GDM1 (cell line): Measurements from ENCODE around the gene HDAC8.
"Not testable (repeated sequence)": the region's sequence is repeated elsewhere in the genome, so short reads cannot be mapped to it uniquely, and the experiment has no call there.

ENCODE experiments used
- DNase-seq: peaks from one replicate; lab custom pipeline; 2025; lab: John Stamatoyannopoulos, UW

Gene HDAC8

DNA sequence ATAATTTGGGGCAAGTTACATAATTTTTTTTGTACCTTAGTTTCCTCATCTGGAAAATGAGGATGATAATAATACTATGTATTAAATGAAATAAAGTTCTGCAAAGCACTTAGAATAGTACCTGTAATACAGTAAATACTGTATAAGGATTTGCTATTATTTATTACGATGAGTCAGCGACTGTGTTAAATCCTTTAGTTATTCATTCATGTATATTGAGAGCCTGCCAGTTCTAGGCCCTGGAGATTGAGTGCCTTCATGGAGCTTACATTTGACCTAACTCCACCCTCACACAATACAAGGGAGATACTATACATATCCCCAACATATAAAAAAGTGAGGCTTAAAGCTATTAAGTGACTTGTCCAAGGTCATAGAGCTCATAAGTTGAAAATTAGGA, 199.9 kb downstream of the HDAC8 start:
- DNase-seq = no peak

DNA sequence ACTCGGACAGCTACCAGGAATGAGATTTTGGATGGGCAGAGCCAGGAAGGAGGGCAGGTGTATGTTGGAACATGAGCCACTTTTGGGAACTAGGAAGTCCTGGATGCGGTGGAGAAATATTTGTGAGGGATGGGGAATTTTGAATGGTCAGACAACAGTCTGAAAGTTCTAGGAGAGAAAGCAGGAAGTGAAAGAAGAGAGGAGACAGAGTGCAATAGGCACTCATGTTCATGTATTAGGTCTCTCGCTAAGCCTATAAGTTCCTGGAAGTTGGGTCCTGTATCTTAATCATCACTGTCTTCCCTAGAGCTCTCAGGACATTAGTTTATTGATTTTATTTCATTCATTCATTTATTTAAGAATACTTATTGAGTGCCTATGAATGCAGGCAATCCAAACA, 201.2 kb downstream of the HDAC8 start:
- no peak for DNase-seq

DNA sequence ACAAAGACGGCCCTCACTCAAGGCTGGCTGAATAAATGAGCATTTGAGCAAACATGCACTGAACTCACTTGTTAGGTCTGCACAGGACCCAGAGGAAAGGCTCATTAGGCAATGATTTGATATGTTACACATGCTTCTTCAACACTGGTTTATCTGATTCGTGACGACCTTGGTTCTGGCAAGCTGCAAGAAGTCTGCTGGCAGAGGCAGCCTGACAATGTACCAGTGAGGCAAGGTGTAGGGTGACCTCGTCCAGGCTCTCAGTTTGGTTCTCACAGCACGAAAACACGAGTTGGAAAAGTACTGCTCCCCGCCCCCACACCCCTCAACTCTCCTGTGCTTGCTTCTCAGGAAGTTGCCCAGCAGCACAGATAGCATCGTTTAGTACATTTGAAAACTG, 203.8 kb downstream of the HDAC8 start:
- no peak for DNase-seq

DNA sequence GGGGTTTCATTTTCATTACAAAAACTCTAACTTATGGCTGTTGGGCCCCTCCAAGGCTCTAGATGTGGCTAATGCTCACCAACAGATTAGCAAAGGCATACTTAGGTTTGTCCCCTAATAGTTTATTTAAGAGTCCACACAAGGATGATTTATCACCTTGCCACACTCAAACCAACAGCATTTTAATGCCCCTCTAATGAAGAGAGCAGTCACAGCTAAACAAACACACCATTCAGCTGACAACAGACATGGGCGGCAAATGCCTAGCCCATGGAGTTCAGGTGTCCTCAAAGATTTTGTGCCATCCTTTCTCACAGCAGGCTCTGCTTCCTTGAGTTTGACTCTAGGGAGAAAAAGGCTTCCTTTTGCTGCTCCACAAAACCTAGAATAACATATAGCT, 205.1 kb downstream of the HDAC8 start:
- no peak for DNase-seq

DNA sequence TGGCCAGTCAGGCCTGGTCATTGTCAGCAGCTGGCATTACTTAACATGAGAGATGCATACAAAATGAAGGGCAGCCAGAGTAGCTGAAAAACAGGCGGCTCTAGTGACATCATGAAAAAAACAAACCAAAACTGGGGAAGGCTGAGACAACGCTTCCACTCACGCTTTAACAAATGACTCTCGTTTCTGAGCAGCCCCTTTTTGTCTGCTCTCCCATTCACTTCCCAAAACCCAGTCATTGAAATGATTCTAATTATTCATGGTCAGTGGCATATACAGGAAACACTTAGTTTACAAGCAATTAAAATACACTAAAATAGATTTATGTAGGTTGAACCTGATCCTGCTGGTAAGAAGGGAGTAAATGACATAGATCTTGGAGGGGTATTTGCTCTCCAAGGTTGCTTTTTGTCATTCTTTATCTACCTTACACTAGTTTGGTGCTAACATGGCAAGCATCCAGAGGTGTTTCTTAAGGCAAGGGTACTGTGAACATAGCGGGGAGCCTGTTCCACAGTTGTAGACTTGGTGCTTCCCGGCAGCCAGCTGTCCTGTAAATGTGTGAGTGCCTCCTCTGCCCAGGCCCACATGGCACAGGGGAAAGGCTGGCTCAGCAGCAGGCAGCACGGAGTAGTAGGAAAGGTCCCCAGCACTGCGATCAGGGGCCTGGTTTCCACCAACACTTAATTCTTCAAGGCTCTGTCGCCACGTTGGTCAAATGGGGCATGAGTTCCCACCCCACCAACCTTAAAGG, 205.8 kb downstream of the HDAC8 start:
- DNase-seq = no peak

DNA sequence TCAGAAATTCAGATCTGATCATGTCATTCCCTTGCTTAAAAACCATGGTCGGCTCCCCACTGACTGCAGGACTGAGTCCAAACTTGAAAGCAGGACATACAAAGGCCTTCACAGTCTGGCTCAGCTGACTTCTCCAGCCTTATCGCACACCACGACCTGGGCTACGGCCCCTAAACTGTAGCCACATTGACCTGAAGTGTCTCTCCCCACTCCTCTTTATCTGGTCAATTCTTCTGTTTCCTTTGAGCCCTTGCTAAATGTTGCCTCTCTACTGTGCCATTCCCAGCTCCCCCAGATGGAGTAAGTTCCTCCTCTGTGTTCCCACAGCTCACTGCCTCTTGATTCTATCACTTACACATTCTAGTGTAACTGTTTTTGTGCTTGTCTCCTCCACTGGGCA, 206.5 kb downstream of the HDAC8 start:
- DNase-seq = no peak

DNA sequence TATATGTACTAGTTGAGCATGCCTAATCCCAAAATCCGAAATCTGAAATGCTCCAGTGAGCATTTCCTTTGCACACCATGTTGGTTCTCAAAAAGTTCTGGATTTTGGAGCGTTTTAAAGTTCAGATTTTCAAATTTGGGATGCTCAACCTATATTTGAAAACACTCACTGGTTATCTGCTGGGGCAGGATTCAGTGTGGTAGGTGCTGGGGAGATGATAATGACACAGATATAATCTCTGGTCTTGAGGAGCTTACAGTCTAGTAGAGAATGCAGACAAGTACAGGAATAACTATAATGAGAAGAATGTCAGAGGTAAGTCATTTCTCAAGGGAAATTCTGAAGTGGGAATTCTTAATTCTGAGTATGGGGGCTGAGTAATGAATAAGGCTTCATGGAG, 207.5 kb downstream of the HDAC8 start:
- no peak for DNase-seq

DNA sequence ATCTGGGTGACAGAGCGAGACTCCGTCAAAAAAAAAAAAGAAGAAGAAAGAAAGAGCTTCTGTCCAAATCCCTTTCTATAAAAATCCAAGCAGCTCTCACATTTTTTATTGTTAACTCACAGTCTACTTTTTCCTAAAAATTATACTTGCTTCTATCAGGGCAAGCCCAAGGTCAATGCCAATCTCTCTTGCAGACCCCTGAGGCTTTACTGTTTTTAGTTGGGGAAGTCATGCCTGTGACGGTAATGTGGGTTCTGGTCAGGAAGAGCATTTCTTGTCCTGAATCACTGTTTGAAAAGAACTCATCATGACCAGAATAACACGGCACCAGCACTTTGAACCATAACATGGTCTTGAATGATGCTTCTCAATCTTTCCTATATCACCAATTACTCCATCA, 212.3 kb downstream of the HDAC8 start:
- no peak for DNase-seq

DNA sequence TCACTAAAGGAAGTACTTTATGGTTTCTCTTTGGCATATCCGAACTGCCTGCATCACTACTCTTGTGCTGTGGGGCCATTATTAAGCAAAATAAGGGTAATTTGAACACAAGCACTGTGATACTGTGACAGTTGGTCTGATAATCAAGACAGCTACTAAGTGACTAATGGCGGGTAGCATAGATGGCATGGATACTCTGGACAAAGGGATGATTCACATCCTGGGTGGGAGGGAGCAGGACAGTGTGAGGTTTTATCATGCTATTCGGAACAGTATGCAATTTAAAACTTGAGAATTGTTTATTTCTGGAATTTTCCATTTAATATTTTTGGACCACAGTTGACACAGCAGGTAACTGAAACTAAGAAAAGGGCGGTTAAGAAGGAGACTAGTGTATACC, 214.3 kb downstream of the HDAC8 start:
- DNase-seq = no peak

DNA sequence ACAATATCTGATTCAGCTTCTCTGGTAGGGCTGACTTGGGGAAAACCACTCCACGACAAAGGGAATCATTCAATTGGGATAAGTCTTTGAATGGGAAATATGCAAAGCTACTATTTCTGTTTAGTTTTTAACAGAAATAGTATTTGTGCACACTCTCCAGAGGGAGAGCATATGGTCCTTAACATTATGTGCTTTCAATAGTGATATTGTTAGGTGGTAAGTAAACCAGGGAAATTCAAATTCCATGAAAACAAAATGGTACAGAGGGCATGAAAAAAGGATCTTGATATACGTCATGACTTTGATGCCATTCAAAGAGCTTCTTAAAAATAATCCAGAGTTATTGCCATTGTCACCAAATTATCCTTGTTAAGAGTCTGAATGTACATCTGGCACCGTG, 219.9 kb downstream of the HDAC8 start:
- DNase-seq = no peak

DNA sequence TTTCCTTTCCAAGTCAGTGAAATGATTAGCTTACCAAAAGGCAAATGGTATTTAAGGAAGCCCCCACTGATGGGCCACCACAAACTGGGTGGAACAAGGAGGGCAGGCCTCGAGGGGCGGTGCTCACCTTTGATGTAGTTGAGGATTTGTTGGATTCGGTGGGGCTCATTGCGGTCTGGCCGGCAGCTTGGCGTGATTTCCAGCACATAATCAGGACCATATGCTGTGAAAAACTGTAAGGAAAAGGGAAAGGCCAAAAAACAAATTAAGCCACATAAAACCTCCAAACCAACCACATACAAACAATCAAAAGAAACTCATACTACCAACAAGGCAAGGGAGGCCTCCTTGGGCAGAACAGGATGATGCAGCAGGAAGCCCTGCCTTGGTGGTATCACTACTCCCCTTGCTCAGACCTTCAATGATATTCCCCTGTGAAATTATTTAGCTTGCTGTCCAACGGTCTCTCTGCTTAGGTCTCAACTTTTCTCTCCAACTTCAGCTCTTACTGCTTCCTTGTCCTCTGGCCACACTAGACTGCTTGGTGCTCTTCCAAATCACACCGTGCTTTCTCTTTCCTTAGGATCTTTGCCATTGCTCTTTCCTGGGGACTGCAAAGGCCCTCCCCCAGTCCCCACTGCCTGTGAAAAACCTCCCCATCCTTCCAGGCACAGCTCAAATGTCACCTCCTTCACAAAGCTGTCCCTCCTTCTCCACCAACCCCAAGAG, 220.9 kb downstream of the HDAC8 start:
- DNase-seq = no peak

DNA sequence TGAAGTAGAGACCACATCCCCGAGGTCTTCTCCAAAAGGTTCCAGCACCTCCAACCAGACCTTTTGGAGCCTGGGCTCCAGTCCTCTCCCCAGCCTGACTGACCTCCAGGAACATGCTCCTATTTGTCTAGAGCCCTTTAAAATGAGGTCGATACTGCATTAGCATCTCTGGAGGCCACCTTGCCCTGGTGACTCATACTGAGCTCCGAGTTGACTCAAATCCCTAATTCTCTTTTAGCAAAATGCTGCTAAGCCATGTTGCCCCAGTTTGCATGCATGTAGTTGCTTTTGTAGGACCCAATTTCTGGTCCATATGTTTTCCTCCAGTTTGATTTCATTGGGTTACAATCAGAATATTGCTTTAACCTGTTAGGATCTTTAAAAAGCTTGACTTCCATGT, 223.5 kb downstream of the HDAC8 start:
- DNase-seq = no peak

DNA sequence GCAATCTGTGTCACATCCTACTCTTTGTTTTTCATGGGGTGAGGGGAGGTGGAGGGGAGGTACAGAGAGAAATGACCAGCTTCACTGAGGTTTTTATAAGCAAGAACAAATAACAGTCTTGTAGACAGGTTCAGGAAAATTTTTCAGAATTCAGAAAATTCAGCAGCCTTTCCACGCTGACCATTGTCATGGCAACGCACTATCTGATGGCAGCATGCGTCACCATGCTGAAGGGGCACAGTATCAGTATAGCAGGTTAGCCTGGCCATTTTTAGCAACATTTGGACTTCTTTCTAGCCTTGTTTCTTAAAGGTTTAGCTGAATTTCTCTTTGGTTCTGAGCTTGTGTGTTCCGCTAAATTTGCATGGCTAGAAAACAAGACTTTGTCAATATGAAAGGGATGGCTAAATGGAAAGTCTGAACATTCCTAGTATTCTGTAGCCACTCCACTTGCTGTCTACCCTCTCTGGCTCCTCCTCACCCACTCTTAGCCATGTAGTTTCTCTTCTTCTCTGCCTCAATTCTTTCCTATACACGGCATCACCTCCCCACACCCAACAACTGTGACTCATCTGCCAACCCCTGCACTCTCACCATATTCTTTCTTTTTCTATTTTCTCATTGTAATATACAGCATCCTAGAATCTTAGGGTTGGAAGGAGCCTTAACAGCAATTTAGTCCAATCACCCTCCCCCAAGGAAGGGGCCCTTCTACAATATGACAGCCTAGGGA, 224.2 kb downstream of the HDAC8 start:
- DNase-seq = no peak

DNA sequence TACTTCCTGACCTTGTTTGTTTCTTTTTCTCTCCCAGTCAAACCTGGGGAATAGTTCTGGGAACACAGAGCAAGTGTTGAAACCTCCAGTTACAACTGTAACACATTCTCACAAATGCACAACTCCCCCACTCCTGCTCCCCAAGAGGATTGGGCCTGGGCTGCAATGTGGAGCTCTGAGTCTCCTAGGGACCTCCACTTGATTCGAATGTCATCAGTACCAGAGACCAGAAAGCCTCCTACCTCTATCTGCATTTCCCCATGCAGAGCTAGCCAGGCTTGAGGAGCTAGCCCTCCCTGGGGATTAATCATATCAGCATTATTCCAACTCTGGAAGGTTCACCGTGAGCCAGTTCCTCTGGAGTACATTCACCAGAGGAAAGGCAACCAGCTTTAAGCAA, 225.3 kb downstream of the HDAC8 start:
- DNase-seq = no peak

DNA sequence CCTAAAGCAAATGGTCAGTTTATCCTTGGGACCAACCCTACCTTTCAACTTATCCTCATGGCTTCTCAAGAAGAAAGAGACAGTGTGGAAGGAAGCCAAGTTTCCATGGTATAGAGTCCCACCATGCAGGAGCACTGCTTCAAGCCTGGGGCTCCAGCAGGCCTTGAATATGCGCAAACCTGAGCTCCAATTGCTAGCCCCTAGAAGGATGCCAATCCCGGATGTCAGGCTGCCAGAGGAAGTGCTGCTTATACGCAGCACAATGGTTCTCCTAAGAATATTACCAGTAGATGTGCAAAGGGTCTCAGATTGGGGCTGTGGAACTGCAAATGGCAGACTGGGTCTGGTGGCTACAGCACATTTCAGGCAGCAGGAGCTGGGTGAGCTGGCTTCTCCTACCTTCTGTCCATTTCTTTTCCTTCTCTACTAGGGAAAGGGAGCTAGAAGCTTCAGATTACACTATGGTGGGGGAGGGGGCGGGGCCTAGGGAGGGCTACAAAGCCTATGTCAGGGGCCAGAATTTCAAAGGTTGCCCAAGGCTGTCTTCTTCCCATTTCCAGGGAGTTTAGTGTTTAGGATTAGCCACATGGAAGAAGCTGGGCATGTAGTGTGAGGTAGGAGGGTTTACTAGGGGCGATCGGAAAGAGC, 226.2 kb downstream of the HDAC8 start:
- DNase-seq = no peak

DNA sequence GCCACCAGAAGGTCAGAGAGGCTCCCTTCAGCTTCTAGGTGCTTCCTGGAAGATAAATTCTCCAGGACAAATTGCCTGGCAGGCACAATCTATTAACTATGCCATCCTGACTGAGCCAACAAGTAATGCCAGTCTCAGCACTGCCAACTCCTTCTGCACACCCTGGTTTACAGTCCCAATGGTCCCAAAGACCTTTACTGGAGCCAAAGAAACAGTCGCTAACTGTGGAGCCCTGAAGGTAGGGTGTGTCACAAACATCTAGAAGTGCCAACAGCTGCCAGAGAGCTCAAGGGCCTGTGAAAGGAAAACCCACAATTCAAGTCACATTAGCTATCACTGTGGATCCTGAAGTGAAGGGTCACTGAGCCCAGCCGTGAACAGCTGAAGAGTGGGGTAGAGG, 232.0 kb downstream of the HDAC8 start:
- no peak for DNase-seq

DNA sequence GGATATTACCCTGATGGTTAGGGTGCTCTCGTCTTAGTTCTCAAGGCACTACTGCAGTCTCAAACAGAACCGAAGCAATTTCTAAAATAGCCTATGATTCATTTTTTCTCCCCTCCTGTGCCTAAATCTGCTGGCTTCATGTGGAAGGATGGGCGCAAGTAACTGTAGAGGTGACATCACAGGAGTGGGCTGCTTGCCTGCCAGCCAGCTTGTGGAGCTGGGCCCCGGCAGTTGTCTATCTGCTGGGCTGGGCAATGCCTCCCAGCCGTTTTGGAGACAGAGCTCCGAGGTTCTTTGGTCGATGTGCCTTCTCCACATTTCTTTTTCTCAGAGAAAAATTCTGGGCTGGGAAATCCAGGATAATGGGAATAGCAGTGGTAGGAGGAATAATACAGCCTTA, 232.6 kb downstream of the HDAC8 start:
- DNase-seq = no peak

DNA sequence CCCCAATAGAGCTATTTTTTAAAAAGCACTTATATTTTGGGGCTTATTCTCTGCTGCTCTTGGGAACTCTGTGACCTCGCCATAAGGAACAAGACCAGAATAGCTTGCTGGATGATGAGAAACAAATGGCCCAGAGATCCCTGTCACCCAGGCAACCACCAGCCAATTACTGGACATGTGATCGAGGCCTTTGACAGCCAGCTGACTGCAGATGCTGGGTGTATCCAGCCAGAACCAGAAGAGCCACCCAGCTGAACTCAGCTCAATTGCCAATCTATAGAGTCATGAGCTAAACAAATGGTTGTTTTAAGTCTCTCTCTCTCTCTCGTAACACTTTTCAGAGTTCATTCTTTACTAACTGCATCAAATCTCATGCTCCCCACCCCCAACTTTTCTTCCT, 242.5 kb downstream of the HDAC8 start:
- DNase-seq = no peak

DNA sequence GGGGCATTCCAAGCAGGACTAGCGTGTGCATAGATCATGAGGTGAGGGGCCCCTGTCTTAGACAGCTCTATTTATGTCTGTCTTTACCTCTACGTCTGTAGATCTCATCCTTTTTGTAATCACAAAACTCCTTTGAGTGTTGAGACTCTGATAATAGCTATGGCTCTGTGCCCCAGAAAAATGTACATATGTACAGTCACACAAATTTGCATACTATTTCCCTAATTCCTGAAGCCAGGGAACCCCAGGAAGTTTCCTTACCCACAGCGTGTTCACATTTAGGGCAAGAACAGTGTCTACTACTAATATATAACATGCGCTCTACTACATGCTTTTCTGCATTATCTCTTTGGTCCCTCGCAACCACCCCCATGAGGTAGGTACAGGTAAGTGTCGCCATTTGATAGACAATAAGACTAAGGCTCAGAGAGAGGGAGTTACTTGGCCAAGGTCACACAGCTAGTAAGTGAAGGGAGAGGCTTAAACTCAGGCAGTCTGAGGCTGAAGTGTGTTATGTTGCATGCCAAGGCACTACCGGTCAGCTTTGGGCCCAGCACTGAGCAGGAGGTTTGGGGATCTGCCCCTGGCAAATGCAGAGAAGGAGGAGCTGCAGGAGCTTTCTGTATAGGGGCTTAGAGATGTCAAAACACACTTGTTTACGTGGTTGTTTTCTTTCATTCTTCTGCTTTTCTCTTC, 245.9 kb downstream of the HDAC8 start:
- no peak for DNase-seq

DNA sequence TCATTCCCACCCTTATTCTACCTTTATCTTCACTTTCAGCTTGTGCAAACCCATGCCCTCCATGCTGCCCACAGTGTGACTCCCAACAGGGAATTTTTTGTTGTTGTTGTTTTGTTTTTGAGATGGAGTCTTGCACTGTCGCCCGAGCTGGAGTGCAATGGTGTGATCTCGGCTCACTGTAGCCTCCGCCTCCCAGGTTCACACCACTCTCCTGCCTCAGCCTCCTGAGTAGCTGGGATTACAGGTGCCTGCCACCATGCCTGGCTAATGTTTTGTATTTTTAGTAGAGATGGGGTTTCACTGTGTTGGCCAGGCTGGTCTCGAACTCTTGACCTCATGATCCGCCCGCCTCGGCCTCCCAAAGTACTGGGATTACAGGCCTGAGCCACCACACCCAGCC, 253.0 kb downstream of the HDAC8 start:
- not testable (repeated sequence) for DNase-seq

DNA sequence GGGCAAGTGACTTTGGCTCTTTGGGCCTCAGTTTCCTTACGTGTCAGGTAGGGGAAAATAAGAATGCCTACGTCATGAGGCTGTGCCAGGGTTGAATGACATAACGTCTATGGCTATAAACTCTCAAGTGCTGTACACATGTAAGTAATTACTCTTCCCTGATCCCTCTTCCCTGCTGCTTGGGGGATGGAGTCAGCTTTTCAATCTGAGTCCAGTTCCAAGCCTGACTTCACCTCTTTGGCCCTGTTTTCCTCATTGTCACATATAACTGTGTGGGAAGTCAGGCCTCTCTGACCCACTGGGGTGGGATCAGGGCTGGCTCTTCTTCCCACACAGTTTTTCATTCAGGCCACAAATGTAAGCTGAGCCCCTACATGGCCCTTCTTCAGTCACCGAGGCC, 255.5 kb downstream of the HDAC8 start:
- DNase-seq = no peak
